ENCODE data around the gene ADK.

GRCh38 chr10:74334221-74334620, 183.2 kb downstream of the ADK start:
- TF ChIP-seq POLR2A (IDR thresholded peaks at IDR 0.05) (no peak), CTCF (IDR thresholded peaks at IDR 0.05 in 8 of 11, conservative IDR thresholded peaks at IDR 0.05 in 3 of 11) (no peak), POLR2AphosphoS5 (IDR thresholded peaks at IDR 0.05) (no peak)
